ENCODE data around the gene WSB2. TPM values are rescaled to one million over a fixed set of nuclear protein-coding genes. Genes with fewer than 3 reads are reported as not detected.

Gene WSB2
- total RNA-seq, 4 donors from 2014 or later = 22.4 to 59.2 (median 45.0) TPM

GRCh38 chr12:118016424-118017264 lies 44.3 kb downstream of the WSB2 start, which contains the start of gene RFC5:
RFC5 (plus strand) TSS chr12:118016703; CDS start chr12:118016828, 125 bp downstream.
- peak in 1 of 2 donors; percentile 23 for TF ChIP-seq POLR2A (IDR thresholded peaks at IDR 0.05)
- peak in 1 of 4 experiments; percentile 4 for TF ChIP-seq CTCF (IDR thresholded peaks at IDR 0.05)
- no peaks in the 10 kb centered on the region for H3K27me3 ChIP-seq
- H3K9me3 ChIP-seq = no peaks in the 10 kb centered on the region
- H3K4me3 ChIP-seq = peak within 1 kb of the TSS; percentile 66 to 96
- intact Hi-C loops (cut with DNase I; ENCODE audit: low total_unique reads) = no loop called here
- peak; percentile 97 to 98 for DNase-seq
- H3K4me1 ChIP-seq = peaks cover 0 to 6% of the 10 kb centered on the region in 2 donors
- H3K36me3 ChIP-seq = no peaks in the 10 kb centered on the region
- peak within 1 kb of the TSS; percentile 39 to 68 for H3K27ac ChIP-seq

- Histone ChIP-seq H3K4me3 (peak overlapping the region; percentile 66 to 96), H3K27ac (peak overlapping the region in 1 of 2 donors; percentile 41), H3K27me3 (no peaks in the 10 kb centered on the region), H3K9me3 (no peaks in the 10 kb centered on the region), H3K4me1 (peaks cover 0 to 6% of the 10 kb centered on the region in 2 donors), H3K36me3 (no peaks in the 10 kb centered on the region)
- no peak for DNase-seq
- TF ChIP-seq POLR2A (IDR thresholded peaks at IDR 0.05) (no peak), CTCF (IDR thresholded peaks at IDR 0.05) (no peak)
- intact Hi-C loops (cut with DNase I; ENCODE audit: low total_unique reads) = no loop called here
Observed at GRCh38 chr12:118015944-118016343, 45.0 kb downstream of the WSB2 start.

GRCh38 chr12:118015306-118015705 lies 45.7 kb downstream of the WSB2 start:
- TF ChIP-seq POLR2A (IDR thresholded peaks at IDR 0.05) = no peak
- TF ChIP-seq CTCF (IDR thresholded peaks at IDR 0.05) = no peak
- DNase-seq = no peak
- Histone ChIP-seq H3K4me3 (no peak overlapping the region), H3K27ac (no peak overlapping the region), H3K4me1 (peaks cover 0 to 6% of the 10 kb centered on the region in 2 donors), H3K9me3 (no peaks in the 10 kb centered on the region), H3K36me3 (no peaks in the 10 kb centered on the region), H3K27me3 (no peaks in the 10 kb centered on the region)
- intact Hi-C loops (cut with DNase I; ENCODE audit: low total_unique reads) = no loop called here

GRCh38 chr12:118013283-118013682 lies 47.7 kb downstream of the WSB2 start:
- no peak overlapping the region for H3K27ac ChIP-seq
- intact Hi-C loops (cut with DNase I; ENCODE audit: low total_unique reads) = no loop called here
- H3K9me3 ChIP-seq = no peaks in the 10 kb centered on the region
- no peak overlapping the region for H3K4me3 ChIP-seq
- DNase-seq = no peak
- H3K36me3 ChIP-seq = no peaks in the 10 kb centered on the region
- peaks cover 0 to 6% of the 10 kb centered on the region in 2 donors for H3K4me1 ChIP-seq
- TF ChIP-seq POLR2A (IDR thresholded peaks at IDR 0.05) (no peak), CTCF (IDR thresholded peaks at IDR 0.05) (no peak)
- H3K27me3 ChIP-seq = no peaks in the 10 kb centered on the region

- intact Hi-C loops (cut with DNase I; ENCODE audit: low total_unique reads) = no loop called here
- no peak overlapping the region for H3K27ac ChIP-seq
- no peaks in the 10 kb centered on the region for H3K27me3 ChIP-seq
- no peaks in the 10 kb centered on the region for H3K4me1 ChIP-seq
- TF ChIP-seq POLR2A (IDR thresholded peaks at IDR 0.05) (no peak), CTCF (IDR thresholded peaks at IDR 0.05) (no peak)
- H3K9me3 ChIP-seq = no peaks in the 10 kb centered on the region
- no peaks in the 10 kb centered on the region for H3K36me3 ChIP-seq
- H3K4me3 ChIP-seq = no peak overlapping the region
- no peak for DNase-seq
Observed at GRCh38 chr12:118011961-118012360, 49.0 kb downstream of the WSB2 start.

All from uterus (tissue), 4 donors.